ENCODE data around the gene VTN.

Gene VTN

GRCh38 chr17:28394337-28395116, 24.4 kb upstream of the VTN start:
- no peak for DNase-seq

GRCh38 chr17:28392491-28392890, 22.4 kb upstream of the VTN start:
- DNase-seq = no peak

- no peak for DNase-seq
These were observed 21.3 kb upstream of the VTN start for GRCh38 chr17:28391401-28391800.

GRCh38 chr17:28390984-28391383, 20.9 kb upstream of the VTN start:
- no peak for DNase-seq

- DNase-seq = no peak
These were observed 20.5 kb upstream of the VTN start for GRCh38 chr17:28390563-28390962.

- DNase-seq = no peak
These were observed 20.0 kb upstream of the VTN start for GRCh38 chr17:28390141-28390540.

- no peak for DNase-seq
These were observed 18.0 kb upstream of the VTN start for GRCh38 chr17:28388106-28388505.

GRCh38 chr17:28386391-28386790, 16.3 kb upstream of the VTN start:
- no peak for DNase-seq

- no peak for DNase-seq
These were observed 15.3 kb upstream of the VTN start for GRCh38 chr17:28385406-28385805.

GRCh38 chr17:28385037-28385400, 14.9 kb upstream of the VTN start:
- DNase-seq = no peak

- peak in 3 of 4 experiments; percentile 36 to 50 (median 50) for DNase-seq
These were observed 14.4 kb upstream of the VTN start for GRCh38 chr17:28384281-28385036.

- no peak for DNase-seq
These were observed 11.2 kb upstream of the VTN start for GRCh38 chr17:28381141-28381825.

- DNase-seq = no peak
These were observed 10.0 kb upstream of the VTN start for GRCh38 chr17:28379814-28380801.

- no peak for DNase-seq
These were observed 2.8 kb upstream of the VTN start for GRCh38 chr17:28372945-28373274.

- DNase-seq = peak in 1 of 4 experiments; percentile 11
These were observed 2.3 kb upstream of the VTN start for GRCh38 chr17:28372203-28372944.

GRCh38 chr17:28371245-28372202, 1.4 kb upstream of the VTN start, which contains the start of gene SARM1:
Gene SARM1 (plus strand): TSS chr17:28371694. CDS start chr17:28372033, 339 bp downstream.
- DNase-seq = peak; percentile 44 to 75 (median 54)

- DNase-seq = no peak
These were observed 617 bp upstream of the VTN start for GRCh38 chr17:28370744-28371103.

- peak in 1 of 4 experiments; percentile 6 for DNase-seq
These were observed 448 bp downstream of the VTN start for GRCh38 chr17:28369684-28370034.

GRCh38 chr17:28368915-28369683, 1.0 kb downstream of the VTN start:
- DNase-seq = no peak

GRCh38 chr17:28368306-28368831, 1.7 kb downstream of the VTN start:
- no peak for DNase-seq
